CD4-positive, alpha-beta T cell (primary cell): ENCODE data around the gene DAD1. TPM values are rescaled to one million over a fixed set of nuclear protein-coding genes. Genes with fewer than 3 reads are reported as not detected.
A peak's percentile ranks its signal among the peaks of the same experiment; 100 is the strongest.

Experiments
- ATAC-seq: fragments of 200-7000 bp; cut with Tn5 transposase; one replicate; pipeline ENCODE4 v1.10.0; 2022; ENCODE audit warnings: mild to moderate bottlenecking; ENCODE audit not compliant: poor library complexity
- CTCF ChIA-PET: fragments of 350-600 bp; sonication (Branson Sonifier 250); formaldehyde crosslinking; loops from one replicate; lab custom pipeline; 2021; ENCODE audit warnings: antibody characterized with exemption, inconsistent platforms; lab: Charles Lee
- POLR2A ChIA-PET: fragments of 350-600 bp; sonication (Branson Sonifier 250); formaldehyde crosslinking; loops from one replicate; lab custom pipeline; 2021; ENCODE audit warnings: antibody characterized with exemption, inconsistent platforms; lab: Charles Lee
- DNase-seq, 14 experiments: peaks; one replicate each; pipeline ENCODE4 v3.0.0-alpha.2; 2013 to 2020; ENCODE audit warnings: mixed read lengths in 2 of 14
- H3K27ac ChIP-seq, 2 donors: one replicate each; pipeline versions ENCODE4 v1.5.1 to v1.7.0; 2013; ENCODE audit warnings: low read length in 2 of 2, low read depth in 1 of 2, mild to moderate bottlenecking in 1 of 2
- H3K27me3 ChIP-seq, 2 experiments: 1 replicate in 1 of 2; 2 replicates in 1 of 2; pipeline versions ENCODE4 v1.6.1 to v1.7.0; 2013; ENCODE audit warnings: low read length in 2 of 2, control low read depth in 1 of 2, mild to moderate bottlenecking in 1 of 2, moderate library complexity in 1 of 2; ENCODE audit not compliant: insufficient read depth in 2 of 2, control insufficient read depth in 1 of 2
- H3K36me3 ChIP-seq: one replicate; pipeline ENCODE4 v1.6.1; 2013; ENCODE audit warnings: low read length, control low read depth; ENCODE audit not compliant: insufficient read depth
- H3K4me1 ChIP-seq: one replicate; pipeline ENCODE4 v1.6.1; 2013; ENCODE audit warnings: low read length, control low read depth; ENCODE audit not compliant: insufficient read depth
- H3K4me3 ChIP-seq: one replicate; pipeline ENCODE4 v1.5.1; 2013; ENCODE audit warnings: mild to moderate bottlenecking, low read length, moderate library complexity
- H3K9me3 ChIP-seq, 2 experiments: 1 replicate in 1 of 2; 2 replicates in 1 of 2; pipeline versions ENCODE4 v1.6.1 to v1.7.0; 2013; ENCODE audit warnings: low read length in 2 of 2, mild to moderate bottlenecking in 2 of 2, control low read depth in 1 of 2, moderate library complexity in 1 of 2; ENCODE audit not compliant: control insufficient read depth in 1 of 2, insufficient read depth in 1 of 2
- H3K27ac Mint-ChIP-seq: one replicate; pipeline ENCODE4 v1.8.0; 2020; ENCODE audit warnings: mixed read lengths
- H3K27me3 Mint-ChIP-seq: one replicate; pipeline ENCODE4 v1.8.0; 2021; ENCODE audit warnings: mixed read lengths
- H3K36me3 Mint-ChIP-seq: one replicate; pipeline ENCODE4 v1.8.0; 2021; ENCODE audit warnings: low read depth, mixed read lengths
- H3K4me1 Mint-ChIP-seq: one replicate; pipeline ENCODE4 v1.8.0; 2021; ENCODE audit warnings: low read depth, mixed read lengths
- H3K4me3 Mint-ChIP-seq: one replicate; pipeline ENCODE4 v1.8.0; 2020; ENCODE audit warnings: mild to moderate bottlenecking, mixed read lengths
- H3K9me3 Mint-ChIP-seq: one replicate; pipeline ENCODE4 v1.8.0; 2020; ENCODE audit warnings: mixed read lengths
- CTCF ChIP-seq: fragments of 200-600 bp; IDR thresholded peaks from one replicate; pipeline ENCODE4 v1.8.0; 2022; ENCODE audit warnings: antibody characterized with exemption, mild to moderate bottlenecking
- intact Hi-C, 2 experiments: fragments of 100-400 bp; cut with DNase I in 1 of 2; cut with micrococcal nuclease in 1 of 2; formaldehyde crosslinking; loops; one replicate each; pipeline versions ENCODE4 v1.15.1 to v1.9.0; 2023 to 2025; cut with DNase I, micrococcal nuclease
- total RNA-seq, 174 experiments: library from RNA in 2 of 174; stranded (reverse) in 2 of 174; gene quantifications; one replicate each; pipeline ENCODE4 v1.2.3 and lab custom pipeline; 2021 to 2026

Gene DAD1
- total RNA-seq, 2 experiments from 2014 or later = 41.8 to 44.1 TPM

- intact Hi-C loops = loop anchor here in 1 of 2 experiments (10.0 kb wide), 1 partner anchor 296 kb away; no protein-coding TSS in a partner anchor
- Mint-ChIP-seq H3K27ac (peak overlapping the region; percentile 93), H3K4me3 (peak overlapping the region; percentile 86), H3K9me3 (no peaks in the 10 kb centered on the region), H3K27me3 (no peaks in the 10 kb centered on the region), H3K4me1 (peaks cover 100% of the 10 kb centered on the region), H3K36me3 (peaks cover 100% of the 10 kb centered on the region)
- H3K9me3 ChIP-seq = no peaks in the 10 kb centered on the region
- ATAC-seq (peak; percentile 27), DNase-seq (peak in 3 of 14 experiments; percentile 33 to 54 (median 50))
- POLR2A ChIA-PET = interaction anchor here (0.6 to 29.1 kb wide), 9 partner anchors 9 to 49 kb away, joined by 3 to 613 read pairs (median 13); no protein-coding TSS in a partner anchor
- CTCF ChIA-PET = no interaction called here
- H3K36me3 ChIP-seq = peaks cover 96% of the 10 kb centered on the region
- TF ChIP-seq CTCF = no peak
- H3K27ac ChIP-seq = peak overlapping the region; percentile 85 to 99
- no peaks in the 10 kb centered on the region for H3K27me3 ChIP-seq
- peak overlapping the region; percentile 61 for H3K4me3 ChIP-seq
- peaks cover 89% of the 10 kb centered on the region for H3K4me1 ChIP-seq
Measured at GRCh38 chr14:22520796-22521195, 68.2 kb downstream of the DAD1 start.

DNA sequence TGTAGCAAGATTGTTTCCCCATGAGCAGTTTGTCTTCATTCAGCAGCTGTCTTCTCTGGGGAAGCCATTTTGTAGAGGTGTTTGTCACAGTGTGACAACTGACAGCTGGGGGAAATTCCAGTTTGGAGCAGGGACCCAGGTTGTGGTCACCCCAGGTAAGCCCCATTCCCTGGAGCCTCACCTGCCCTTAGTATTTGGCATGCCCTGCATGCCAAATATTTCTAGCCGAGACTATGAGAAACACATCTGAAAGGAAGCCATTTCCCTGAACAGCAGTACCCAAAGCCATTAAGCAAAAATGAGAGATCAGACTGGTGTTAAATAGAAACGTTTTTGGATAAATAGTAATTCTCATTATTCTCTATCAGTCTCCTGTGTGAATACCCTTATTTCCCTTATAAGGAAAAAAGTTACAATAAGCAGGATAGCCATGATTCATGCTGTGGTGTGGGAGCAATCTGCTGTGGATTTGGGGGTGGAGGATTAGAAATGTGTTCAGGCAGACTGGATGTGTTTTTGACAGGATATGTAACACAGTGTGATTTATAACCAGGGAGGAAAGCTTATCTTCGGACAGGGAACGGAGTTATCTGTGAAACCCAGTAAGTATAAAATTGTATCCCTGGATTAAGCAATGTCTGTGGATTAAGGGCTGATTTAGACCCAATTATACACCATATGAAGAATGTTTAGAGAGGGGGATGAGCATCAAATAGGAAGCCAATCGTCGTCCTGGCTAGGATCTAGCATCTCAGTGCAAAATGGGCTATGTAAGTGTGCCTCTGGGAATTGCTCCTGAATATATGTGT, 68.9 kb downstream of the DAD1 start:
- Mint-ChIP-seq H3K27ac (peak overlapping the region; percentile 93), H3K27me3 (no peaks in the 10 kb centered on the region), H3K36me3 (peaks cover 100% of the 10 kb centered on the region), H3K9me3 (no peaks in the 10 kb centered on the region), H3K4me3 (peak overlapping the region; percentile 86), H3K4me1 (peaks cover 100% of the 10 kb centered on the region)
- Histone ChIP-seq H3K9me3 (no peaks in the 10 kb centered on the region), H3K36me3 (peaks cover 97% of the 10 kb centered on the region), H3K27me3 (no peaks in the 10 kb centered on the region), H3K4me1 (peaks cover 89% of the 10 kb centered on the region), H3K4me3 (peak overlapping the region; percentile 61), H3K27ac (peak overlapping the region; percentile 85 to 99)
- DNase-seq = peak in 2 of 14 experiments; percentile 30 to 61
- peak; percentile 19 for ATAC-seq
- TF ChIP-seq CTCF = no peak
- intact Hi-C loops = loop anchor here (2.0 to 10.0 kb wide), 5 partner anchors 13 to 295 kb away; no protein-coding TSS in a partner anchor
- POLR2A ChIA-PET = interaction anchor here (0.6 to 29.1 kb wide), 12 partner anchors 9 to 797 kb away, joined by 3 to 613 read pairs (median 11); partner anchors contain the start of genes ACIN1 and C14orf119
- CTCF ChIA-PET = interaction anchor here (2.9 to 4.1 kb wide), 2 partner anchors 36 to 50 kb away, joined by 9 to 24 read pairs; no protein-coding TSS in a partner anchor

DNA sequence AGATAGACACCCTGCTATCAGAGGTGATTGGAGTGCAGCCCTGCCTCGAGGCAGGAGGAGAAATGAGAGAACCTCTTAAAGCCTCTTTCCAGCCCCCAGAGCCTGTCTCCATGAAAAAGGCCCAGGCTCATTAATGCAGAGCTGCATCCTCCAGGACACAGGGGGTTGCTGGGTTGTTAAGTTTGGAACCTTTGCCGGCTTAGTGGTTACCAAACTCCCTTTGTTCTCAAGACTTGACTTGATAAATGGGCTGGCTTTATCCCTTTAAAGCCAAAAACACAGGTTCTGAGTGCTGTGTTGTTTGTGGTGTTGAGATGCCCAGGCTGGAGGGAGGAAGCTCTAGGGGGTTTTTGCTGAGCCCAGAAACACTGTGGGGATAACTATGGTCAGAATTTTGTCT, 71.0 kb downstream of the DAD1 start:
- ChIA-PET POLR2A (interaction anchor here (0.7 to 29.1 kb wide), 6 partner anchors 11 to 43 kb away, joined by 3 to 613 read pairs (median 134); no protein-coding TSS in a partner anchor), CTCF (interaction anchor here (1.1 to 4.1 kb wide), 4 partner anchors 38 to 521 kb away, joined by 3 to 24 read pairs (median 6); no protein-coding TSS in a partner anchor)
- Histone ChIP-seq H3K9me3 (no peaks in the 10 kb centered on the region), H3K27me3 (no peaks in the 10 kb centered on the region), H3K36me3 (peaks cover 90% of the 10 kb centered on the region), H3K4me3 (peak overlapping the region; percentile 61), H3K27ac (peak overlapping the region; percentile 79 to 99), H3K4me1 (peaks cover 92% of the 10 kb centered on the region)
- intact Hi-C loops = loop anchor here (2.0 to 5.0 kb wide), 4 partner anchors 15 to 34 kb away; no protein-coding TSS in a partner anchor
- DNase-seq (peak in 1 of 14 experiments; percentile 51), ATAC-seq (peak; percentile 22)
- H3K36me3 Mint-ChIP-seq = peaks cover 97% of the 10 kb centered on the region
- H3K9me3 Mint-ChIP-seq = no peaks in the 10 kb centered on the region
- TF ChIP-seq CTCF = no peak
- peaks cover 95% of the 10 kb centered on the region for H3K4me1 Mint-ChIP-seq
- H3K27ac Mint-ChIP-seq = peak overlapping the region; percentile 93
- no peaks in the 10 kb centered on the region for H3K27me3 Mint-ChIP-seq
- H3K4me3 Mint-ChIP-seq = peak overlapping the region; percentile 86
